Omental fat pad (tissue), 4 donors: ENCODE results near the gene CHRNA7. TPM values are rescaled to one million over a fixed set of nuclear protein-coding genes. Genes with fewer than 3 reads are reported as not detected.

Experiments used
- ATAC-seq: fragments of 150-250 bp; one replicate; pipeline ENCODE4 v1.9.1; 2016; ENCODE audit warnings: mild to moderate bottlenecking, moderate library complexity; ENCODE audit not compliant: low FRiP score
- DNase-seq: peaks from one replicate; pipeline ENCODE4 v3.0.0-alpha.2; 2019; ENCODE audit warnings: low spot score
- CTCF ChIP-seq, 3 donors: fragments of 450-650 bp; IDR thresholded peaks; one replicate each; pipeline ENCODE4 v1.5.1; 2016 to 2017; ENCODE audit warnings: antibody characterized with exemption in 3 of 3, mild to moderate bottlenecking in 3 of 3, moderate library complexity in 2 of 3
- total RNA-seq, 4 donors: library from RNA; depleted of rRNA; stranded (reverse); fragments of >200 nt; gene quantifications; one replicate each; pipeline ENCODE4 v1.1.0, GENCODE V29; 2016

The CHRNA7 gene
- total RNA-seq, 4 donors from 2014 or later = 0.36 to 1.3 (median 0.75) TPM

DNA sequence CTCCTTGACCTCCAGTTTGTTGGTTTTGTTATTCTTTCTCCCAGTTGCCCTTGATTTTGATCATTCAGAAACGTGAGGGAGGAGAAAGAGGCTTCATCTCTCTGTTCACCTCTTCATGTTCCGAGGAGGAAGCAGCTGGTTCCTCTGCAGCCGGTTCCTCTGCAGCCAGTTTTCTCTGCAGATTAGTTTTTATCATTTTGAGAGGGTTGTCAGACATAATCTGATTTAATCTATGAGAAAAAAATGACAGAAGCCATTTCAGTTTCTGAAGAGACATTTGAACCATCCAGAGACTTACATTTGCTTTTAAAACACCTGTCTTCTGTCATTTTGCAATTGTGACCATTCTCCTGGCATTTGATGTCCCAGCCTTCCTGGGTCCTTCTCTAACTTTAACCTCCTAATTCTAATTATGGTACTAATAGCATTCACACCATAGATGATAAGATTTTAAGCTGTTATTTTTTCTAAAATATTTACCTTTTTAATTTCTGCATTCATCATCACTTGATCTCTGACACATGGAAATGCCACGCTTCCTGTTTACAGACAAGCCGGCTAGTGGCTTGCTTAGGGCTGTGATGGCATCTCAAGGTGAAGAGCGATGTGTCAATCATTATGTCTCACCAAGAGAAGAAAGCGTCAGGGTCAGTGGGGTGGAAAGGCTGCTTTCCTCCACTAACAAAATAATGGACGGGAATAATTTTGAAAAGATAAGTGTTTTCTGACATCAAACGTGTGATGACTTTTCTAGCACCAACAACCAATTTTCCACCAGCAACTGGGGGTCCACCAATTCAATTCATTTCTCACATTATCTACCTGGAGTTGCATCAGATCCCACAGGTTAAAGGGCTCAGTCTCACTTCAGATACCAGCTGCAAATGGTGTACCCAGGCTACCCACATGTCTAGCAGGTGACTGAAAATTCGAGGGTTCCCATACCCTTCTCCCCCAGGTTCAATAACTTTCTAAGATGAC, 76.4 kb downstream of the CHRNA7 start:
- DNase-seq (no peak), ATAC-seq (no peak)
- TF ChIP-seq CTCF (IDR thresholded peaks at IDR 0.05) = no peak

GRCh38 chr15:32107477-32108080, 77.3 kb downstream of the CHRNA7 start:
- no peak for TF ChIP-seq CTCF (IDR thresholded peaks at IDR 0.05)
- ATAC-seq (no peak), DNase-seq (no peak)

DNA sequence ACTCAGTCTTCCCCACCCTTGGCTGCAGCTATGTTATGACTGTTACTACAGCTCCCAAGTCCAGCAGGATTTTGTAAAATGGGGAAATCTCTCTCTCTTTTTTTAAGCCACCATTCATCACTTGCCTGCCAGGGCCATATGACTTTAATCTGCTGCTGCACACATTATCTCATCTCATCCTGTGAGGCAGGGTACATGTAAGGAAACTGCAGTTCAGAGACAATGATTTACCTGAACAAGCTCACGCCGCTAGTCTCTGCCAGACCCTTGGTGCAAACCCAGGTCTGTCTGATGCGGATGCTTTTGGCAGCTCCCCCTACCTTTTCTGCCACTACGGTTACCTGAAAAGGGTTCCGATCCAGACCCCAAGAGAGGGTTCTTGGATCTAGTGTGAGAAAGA, 78.3 kb downstream of the CHRNA7 start:
- ATAC-seq (no peak), DNase-seq (no peak)
- no peak for TF ChIP-seq CTCF (IDR thresholded peaks at IDR 0.05)

- DNase-seq (no peak), ATAC-seq (no peak)
- no peak for TF ChIP-seq CTCF (IDR thresholded peaks at IDR 0.05)
These were observed 81.8 kb downstream of the CHRNA7 start for GRCh38 chr15:32112101-32112500.

DNA sequence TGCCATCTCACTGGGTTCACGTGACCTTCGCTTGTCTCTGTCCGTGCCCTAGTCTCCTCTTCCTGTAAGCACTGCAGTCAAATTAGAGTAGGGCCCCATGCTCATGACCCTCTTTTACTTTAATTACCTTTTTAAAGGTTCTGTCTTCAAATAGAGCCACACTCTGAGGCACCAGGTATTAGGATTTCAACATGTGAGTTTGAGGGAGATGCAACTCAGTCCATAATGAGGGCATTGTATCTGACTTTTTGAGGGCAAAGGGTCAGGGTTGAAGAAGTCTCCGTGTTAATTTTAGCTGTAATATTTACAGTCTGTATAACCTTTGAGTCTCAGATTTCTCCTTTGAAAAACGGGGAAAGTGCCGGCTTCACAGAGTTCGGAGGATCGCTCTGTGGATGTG, 82.9 kb downstream of the CHRNA7 start:
- TF ChIP-seq CTCF (IDR thresholded peaks at IDR 0.05) = no peak
- DNase-seq = no peak
- no peak for ATAC-seq

DNA sequence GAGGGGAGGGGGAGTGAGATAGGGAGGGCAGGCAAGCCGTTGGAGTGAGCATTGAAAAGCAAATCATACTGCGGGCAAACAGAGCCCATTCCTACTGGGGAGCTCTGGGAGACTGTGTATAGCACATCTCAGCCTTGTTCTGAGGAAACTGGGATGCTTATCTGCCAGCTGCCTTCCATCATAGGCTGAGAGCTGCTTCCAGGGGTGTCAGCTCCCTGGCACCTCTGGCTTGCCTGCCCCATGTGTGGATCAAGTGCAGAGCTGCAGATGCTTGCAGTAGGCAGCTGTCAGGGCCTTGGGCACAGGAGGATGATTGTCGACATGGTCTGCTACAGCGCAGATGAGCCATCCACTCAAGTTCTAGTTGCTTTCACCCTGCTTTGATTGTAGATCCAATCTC, 86.8 kb downstream of the CHRNA7 start:
- DNase-seq (no peak), ATAC-seq (no peak)
- no peak for TF ChIP-seq CTCF (IDR thresholded peaks at IDR 0.05)
